ENCODE data around the gene CDHR3. TPM values are rescaled to one million over a fixed set of nuclear protein-coding genes. Genes with fewer than 3 reads are reported as not detected.

CDHR3 gene
- total RNA-seq, 2 experiments from 2014 or later = 0.42 to 2.8 TPM

GRCh38 chr7:106031300-106032035, 68.4 kb downstream of the CDHR3 start:
- Histone ChIP-seq H3K9me2 (ENCODE audit: insufficient read depth, low read length) (no peaks in the 10 kb centered on the region), H3K4me2 (ENCODE audit: low read length) (no peak overlapping the region), H4K20me1 (ENCODE audit: insufficient read depth, low read length) (no peaks in the 10 kb centered on the region), H3K36me3 (ENCODE audit: insufficient read depth, low read length) (no peaks in the 10 kb centered on the region), H3K9me3 (ENCODE audit: low read length) (0 out of 2 replicates have a peak, but pooled peaks cover 7% of the 10 kb centered on the region), H2AFZ (ENCODE audit: low read length) (no peak overlapping the region; the same call in 1 of the 2 replicates), H3K4me1 (ENCODE audit: insufficient read depth, low read length, poor library complexity, severe bottlenecking) (peaks cover 9% of the 10 kb centered on the region), H3K27ac (ENCODE audit: low read depth, low read length, poor library complexity, severe bottlenecking) (no peak overlapping the region), H3K79me2 (ENCODE audit: insufficient read depth, low read depth, low read length) (no peaks in the 10 kb centered on the region), H3K4me3 (ENCODE audit: low read depth, low read length, poor library complexity, severe bottlenecking) (no peak overlapping the region)
- ChIA-PET POLR2A (interaction anchor here (0.7 kb wide), 1 partner anchor 49 kb away, joined by 3 read pairs; no protein-coding TSS in a partner anchor), CTCF (ENCODE audit: unreplicated experiment) (no interaction called here)
- no TSS peak for BruUV-seq (replicated peaks)
- intact Hi-C loops (cut with micrococcal nuclease; ENCODE audit: unreplicated experiment) = no loop called here
- TF ChIP-seq EZH2phosphoT487 (IDR thresholded peaks at IDR 0.05; ENCODE audit: borderline replicate concordance, low read depth, low read length) (no peak), CTCF (conservative IDR thresholded peaks at IDR 0.05; ENCODE audit: low read length) (no peak)
- DNase-seq (ENCODE audit: low spot score) = no peak

DNA sequence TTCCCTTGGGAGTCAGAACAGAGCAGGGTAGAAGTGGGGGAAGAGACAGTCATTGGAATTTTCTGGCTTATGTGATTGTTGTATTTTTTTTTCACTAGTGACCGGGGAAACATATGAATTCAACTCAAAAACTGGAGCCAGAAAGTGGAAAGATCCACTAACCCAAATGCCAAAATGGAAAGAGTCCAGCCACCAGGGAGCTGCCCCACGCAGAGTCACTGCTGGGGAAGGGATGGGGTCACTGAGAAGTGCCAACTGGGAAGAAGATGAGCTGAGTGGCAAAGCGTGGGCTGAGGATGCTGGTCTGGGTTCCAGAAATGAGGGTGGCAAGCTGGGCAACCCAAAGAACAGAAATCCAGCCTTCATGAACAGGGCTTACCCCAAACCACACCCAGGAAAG, 69.2 kb downstream of the CDHR3 start:
- intact Hi-C loops (cut with micrococcal nuclease; ENCODE audit: unreplicated experiment) = no loop called here
- POLR2A ChIA-PET = no interaction called here
- TF ChIP-seq EZH2phosphoT487 (IDR thresholded peaks at IDR 0.05; ENCODE audit: borderline replicate concordance, low read depth, low read length) = no peak
- TF ChIP-seq CTCF (conservative IDR thresholded peaks at IDR 0.05; ENCODE audit: low read length) = no peak

GRCh38 chr7:106033735-106034134, 70.7 kb downstream of the CDHR3 start:
- ChIA-PET CTCF (ENCODE audit: unreplicated experiment) (no interaction called here), POLR2A (interaction anchor here (0.6 kb wide), 1 partner anchor 33 kb away, joined by 6 read pairs; no protein-coding TSS in a partner anchor)
- no peak overlapping the region for H3K4me3 ChIP-seq (ENCODE audit: low read depth, low read length, poor library complexity, severe bottlenecking)
- no peaks in the 10 kb centered on the region for H4K20me1 ChIP-seq (ENCODE audit: insufficient read depth, low read length)
- DNase-seq (ENCODE audit: low spot score) = no peak
- intact Hi-C loops (cut with micrococcal nuclease; ENCODE audit: unreplicated experiment) = no loop called here
- no peaks in the 10 kb centered on the region for H3K36me3 ChIP-seq (ENCODE audit: insufficient read depth, low read length)
- H2AFZ ChIP-seq (ENCODE audit: low read length) = no peak overlapping the region
- no peaks in the 10 kb centered on the region for H3K9me2 ChIP-seq (ENCODE audit: insufficient read depth, low read length)
- 0 out of 2 replicates have a peak, but pooled peaks cover 7% of the 10 kb centered on the region for H3K9me3 ChIP-seq (ENCODE audit: low read length)
- H3K79me2 ChIP-seq (ENCODE audit: insufficient read depth, low read depth, low read length) = no peaks in the 10 kb centered on the region
- BruUV-seq (replicated peaks) = no TSS peak
- peaks cover 9% of the 10 kb centered on the region for H3K4me1 ChIP-seq (ENCODE audit: insufficient read depth, low read length, poor library complexity, severe bottlenecking)
- no peak overlapping the region for H3K4me2 ChIP-seq (ENCODE audit: low read length)
- no peak overlapping the region for H3K27ac ChIP-seq (ENCODE audit: low read depth, low read length, poor library complexity, severe bottlenecking)
- TF ChIP-seq EZH2phosphoT487 (IDR thresholded peaks at IDR 0.05; ENCODE audit: borderline replicate concordance, low read depth, low read length) (no peak), CTCF (conservative IDR thresholded peaks at IDR 0.05; ENCODE audit: low read length) (no peak)

More for the DNA sequence above, 69.2 kb downstream of the CDHR3 start:
- no peak overlapping the region for H2AFZ ChIP-seq (ENCODE audit: low read length)
- no peaks in the 10 kb centered on the region for H4K20me1 ChIP-seq (ENCODE audit: insufficient read depth, low read length)
- no peaks in the 10 kb centered on the region for H3K79me2 ChIP-seq (ENCODE audit: insufficient read depth, low read depth, low read length)
- no peak overlapping the region for H3K4me2 ChIP-seq (ENCODE audit: low read length)
- CTCF ChIA-PET (ENCODE audit: unreplicated experiment) = no interaction called here
- H3K4me3 ChIP-seq (ENCODE audit: low read depth, low read length, poor library complexity, severe bottlenecking) = no peak overlapping the region
- peaks cover 9% of the 10 kb centered on the region for H3K4me1 ChIP-seq (ENCODE audit: insufficient read depth, low read length, poor library complexity, severe bottlenecking)
- no peak for DNase-seq (ENCODE audit: low spot score)
- 0 out of 2 replicates have a peak, but pooled peaks cover 7% of the 10 kb centered on the region for H3K9me3 ChIP-seq (ENCODE audit: low read length)
- no peaks in the 10 kb centered on the region for H3K9me2 ChIP-seq (ENCODE audit: insufficient read depth, low read length)
- no peaks in the 10 kb centered on the region for H3K36me3 ChIP-seq (ENCODE audit: insufficient read depth, low read length)
- BruUV-seq (replicated peaks) = no TSS peak
- no peak overlapping the region for H3K27ac ChIP-seq (ENCODE audit: low read depth, low read length, poor library complexity, severe bottlenecking)

Measured in OCI-LY7 (cell line).